Stimulated activated CD8-positive, alpha-beta memory T cell treated with anti-CD3 and anti-CD28 coated beads, Interleukin-4, amount 100 ng/mL, for 48 hours (primary cell): ENCODE data around the gene TREH.

Experiments
- DNase-seq: peaks from one replicate; pipeline ENCODE4 v3.0.0-alpha.2; 2020

The TREH gene

GRCh38 chr11:118645066-118645715 is 34.3 kb downstream of the TREH start:
- no peak for DNase-seq

DNA sequence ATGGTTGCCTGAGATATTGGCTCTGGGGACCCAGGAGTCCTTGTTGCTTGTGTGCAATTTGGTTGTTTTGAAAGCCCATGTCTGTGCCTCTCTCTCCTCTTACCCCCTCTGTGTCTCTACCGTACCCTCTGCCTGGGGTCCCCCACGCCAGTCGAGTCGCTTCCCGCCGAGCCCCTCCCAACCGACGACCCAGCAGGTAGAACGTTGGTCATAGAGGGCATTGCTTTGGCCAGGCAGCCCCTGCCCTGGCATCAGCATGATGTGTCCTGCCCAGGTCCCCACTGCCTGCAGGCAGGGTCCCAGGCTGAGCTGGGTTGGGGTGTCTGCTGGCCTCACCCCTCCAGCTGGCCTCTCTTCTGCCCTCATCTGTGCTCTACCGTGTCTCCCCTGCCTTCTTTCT is 35.0 kb downstream of the TREH start:
- DNase-seq: no peak

- no peak for DNase-seq
Measured at GRCh38 chr11:118643995-118644345, 35.5 kb downstream of the TREH start.

DNA sequence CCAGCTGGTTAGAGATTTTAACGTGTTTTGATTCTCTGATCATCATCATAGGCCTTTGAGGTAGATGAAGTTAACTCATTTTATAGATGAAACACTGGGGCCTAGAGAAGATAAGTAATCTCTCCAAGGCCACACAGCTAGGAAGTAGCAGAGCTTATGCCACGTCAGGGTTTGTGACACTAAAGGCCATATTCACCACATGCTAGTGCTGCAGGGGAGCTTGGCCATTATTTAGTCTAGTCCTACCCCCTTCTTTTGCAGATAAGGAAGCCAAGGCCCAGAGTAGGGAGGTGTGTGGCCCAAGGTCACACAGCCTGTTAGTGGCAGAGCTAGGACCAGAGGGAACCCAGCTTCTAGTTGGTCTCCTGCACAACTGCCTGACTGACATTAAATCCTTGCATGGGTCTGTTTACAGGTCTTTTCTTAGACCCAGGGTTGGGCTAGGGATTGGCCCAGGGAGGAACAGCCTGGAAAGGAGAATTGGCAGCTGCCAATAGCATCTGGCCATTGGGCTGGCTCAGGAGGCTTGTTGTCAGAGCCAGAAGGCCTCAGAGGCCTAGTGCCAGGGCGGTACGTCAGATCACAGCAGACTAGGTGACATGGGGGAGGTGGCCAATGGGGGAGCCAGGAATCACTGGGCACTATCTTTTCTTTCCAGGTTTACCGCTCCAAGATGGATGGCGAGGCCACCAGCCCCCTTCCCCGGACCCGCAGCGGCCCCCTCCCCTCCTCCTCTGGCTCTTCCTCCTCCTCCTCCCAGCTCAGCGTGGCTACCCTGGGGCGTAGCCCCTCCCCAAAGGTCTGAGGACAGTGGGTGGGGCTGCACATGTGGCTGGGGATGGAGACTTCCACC is 36.1 kb downstream of the TREH start:
- no peak for DNase-seq

- DNase-seq: no peak
Measured at GRCh38 chr11:118641397-118642019, 37.9 kb downstream of the TREH start.

GRCh38 chr11:118640332-118641154 is 38.9 kb downstream of the TREH start:
- DNase-seq: no peak

GRCh38 chr11:118639899-118640298 is 39.6 kb downstream of the TREH start:
- DNase-seq: no peak

DNA sequence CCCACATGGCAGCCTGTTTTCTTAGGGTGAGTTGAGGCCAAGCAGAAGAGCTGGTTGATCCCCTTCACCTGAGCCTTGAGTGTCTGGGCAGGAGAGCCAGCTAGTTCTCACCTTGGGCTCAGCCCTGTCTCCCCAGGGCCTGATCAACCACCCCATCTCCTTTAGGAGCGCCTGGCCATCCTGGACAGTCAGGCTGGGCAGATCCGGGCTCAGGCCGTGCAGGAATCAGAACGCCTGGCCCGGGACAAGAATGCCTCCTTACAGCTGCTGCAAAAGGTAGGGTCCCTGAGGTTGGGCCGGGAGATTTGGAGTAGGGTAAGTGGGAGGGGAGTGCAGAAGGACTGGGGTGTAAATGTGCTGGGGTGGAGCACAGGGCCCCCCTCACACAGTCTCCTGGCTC is 40.7 kb downstream of the TREH start:
- DNase-seq: no peak

DNA sequence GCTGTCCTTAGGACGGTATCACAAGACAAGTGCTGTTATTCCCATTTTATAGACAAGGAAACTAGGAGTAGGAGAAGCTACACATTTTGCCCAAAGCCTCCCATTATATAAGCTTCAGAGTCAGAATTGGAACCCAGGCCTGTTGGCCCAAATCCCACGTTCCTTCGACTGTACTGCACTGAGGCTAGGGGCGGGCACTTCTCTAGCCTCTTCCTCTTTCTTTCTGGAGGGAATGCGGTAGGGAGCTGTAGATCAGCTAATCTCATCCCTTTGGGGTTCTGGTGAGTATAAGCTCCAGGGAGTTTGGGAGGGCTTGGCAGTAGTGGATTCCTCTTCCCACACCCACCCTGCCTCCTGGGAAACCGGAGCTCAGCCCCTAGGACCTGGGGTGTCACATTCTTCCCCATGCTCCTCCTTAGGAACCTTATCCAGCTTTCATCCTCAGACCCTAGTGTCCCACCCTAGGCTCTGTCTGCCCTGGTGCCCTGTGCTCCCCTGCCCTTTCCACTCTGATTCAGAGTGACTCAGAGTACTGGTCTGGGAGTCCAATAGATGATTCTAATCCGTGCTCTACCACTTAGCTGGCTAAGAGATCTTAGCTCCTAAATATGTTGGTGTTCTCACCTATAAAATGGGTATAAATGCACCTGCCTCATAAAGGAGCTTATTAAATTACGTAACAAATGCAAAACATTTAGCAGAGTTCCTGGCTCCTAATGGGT is 42.7 kb downstream of the TREH start:
- no peak for DNase-seq

GRCh38 chr11:118635642-118636041 is 43.8 kb downstream of the TREH start:
- no peak for DNase-seq

DNA sequence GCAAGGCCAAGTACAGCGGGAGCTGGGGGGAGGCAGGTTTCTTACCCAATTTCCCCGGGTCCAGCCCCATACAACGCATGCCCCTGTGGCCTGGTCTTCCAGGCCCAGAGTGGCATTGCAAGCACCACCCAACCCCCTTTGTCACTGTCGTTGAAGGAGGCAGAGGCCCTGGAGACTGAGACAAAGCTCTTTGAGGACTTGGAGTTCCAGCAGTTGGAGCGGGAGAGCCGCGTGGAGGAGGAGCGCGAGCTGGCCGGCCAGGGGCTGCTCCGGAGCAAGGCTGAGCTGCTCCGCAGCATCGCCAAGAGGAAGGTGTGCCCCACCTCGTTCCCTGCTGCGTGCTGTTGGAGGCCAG is 44.2 kb downstream of the TREH start:
- no peak for DNase-seq

GRCh38 chr11:118634431-118635236 is 44.8 kb downstream of the TREH start:
- no peak for DNase-seq

- DNase-seq: no peak
Measured at GRCh38 chr11:118633979-118634378, 45.5 kb downstream of the TREH start.

- DNase-seq: no peak
Measured at GRCh38 chr11:118633319-118633690, 46.1 kb downstream of the TREH start.

GRCh38 chr11:118632577-118633318 is 46.7 kb downstream of the TREH start:
- DNase-seq: no peak

GRCh38 chr11:118631142-118631909 is 48.1 kb downstream of the TREH start:
- no peak for DNase-seq

DNA sequence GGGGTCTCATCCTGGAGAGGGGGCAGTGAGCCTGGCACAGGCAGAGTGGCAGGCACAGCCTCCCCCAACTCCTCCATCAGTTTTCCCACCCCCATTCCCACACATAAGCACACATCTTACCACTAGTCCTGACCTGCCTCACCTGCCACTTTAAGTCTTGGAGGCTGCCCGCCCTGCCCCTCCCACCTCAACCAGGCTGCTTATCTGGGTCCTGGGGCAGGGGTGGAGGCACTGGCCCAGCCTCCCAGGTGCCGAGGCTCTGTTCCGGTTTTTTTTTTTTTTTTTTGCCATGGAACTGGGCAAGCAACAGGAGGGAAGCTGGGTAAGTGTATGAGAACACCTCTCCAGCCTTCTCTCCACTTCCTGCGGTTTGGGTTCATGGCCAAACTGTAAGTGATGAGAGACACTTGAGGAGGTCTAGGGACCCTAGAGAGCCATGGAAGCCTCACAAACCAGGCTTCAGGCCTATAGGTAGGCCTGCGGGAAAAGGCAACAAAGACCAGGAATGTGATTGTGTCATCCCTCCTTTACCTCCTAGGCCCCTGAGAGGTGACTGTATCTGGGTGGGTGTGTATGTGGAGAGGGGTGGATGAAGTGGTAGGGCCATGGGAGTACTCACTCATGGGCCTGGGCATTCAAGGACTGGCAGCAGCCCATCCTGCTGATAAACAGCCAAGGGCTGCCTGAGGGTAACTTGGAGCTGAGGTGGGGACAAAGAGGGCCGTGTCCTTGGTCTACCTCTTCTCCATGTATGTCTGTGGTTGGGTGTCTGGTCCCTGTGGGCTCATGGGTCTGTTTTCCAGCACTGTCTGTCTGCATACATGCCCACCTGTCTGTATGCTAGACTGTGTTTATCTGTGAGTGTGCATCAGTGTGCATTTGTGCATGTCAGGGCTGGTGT is 49.4 kb downstream of the TREH start:
- no peak for DNase-seq

- no peak for DNase-seq
Measured at GRCh38 chr11:118628861-118629549, 50.4 kb downstream of the TREH start.

DNA sequence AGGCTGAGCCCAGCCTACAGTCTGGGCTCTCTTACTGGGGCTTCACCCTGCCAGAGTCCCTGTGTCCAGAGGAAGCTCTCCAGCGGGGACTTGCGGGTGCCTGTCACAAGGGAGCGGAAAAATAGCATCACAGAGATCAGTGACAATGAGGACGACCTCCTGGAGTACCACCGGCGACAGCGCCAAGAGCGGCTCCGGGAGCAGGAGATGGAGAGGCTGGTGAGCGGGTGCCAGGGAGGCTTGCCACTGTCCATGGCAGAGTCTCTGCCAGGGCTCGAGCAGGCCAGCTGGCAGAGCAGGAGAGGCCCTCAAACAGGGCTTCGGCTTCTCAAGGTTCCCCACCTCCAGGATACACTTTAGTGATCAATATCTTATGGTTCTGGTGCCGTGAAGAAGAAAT is 51.0 kb downstream of the TREH start:
- no peak for DNase-seq
